GM10847 (cell line): ENCODE data around the gene SLC15A3.

Source experiments
- POLR2A ChIP-seq: IDR thresholded peaks from 2 replicates; pipeline ENCODE4 v1.6.1; 2011; ENCODE audit not compliant: insufficient read length; ENCODE audit errors: extremely low read depth

The SLC15A3 gene

GRCh38 chr11:60905551-60906113 is 46.3 kb downstream of the SLC15A3 start:
- no peak for TF ChIP-seq POLR2A

GRCh38 chr11:60905047-60905446 is 46.9 kb downstream of the SLC15A3 start:
- TF ChIP-seq POLR2A = no peak

- no peak for TF ChIP-seq POLR2A
These were observed 49.4 kb downstream of the SLC15A3 start for GRCh38 chr11:60902625-60903024.

- TF ChIP-seq POLR2A = no peak
These were observed 51.1 kb downstream of the SLC15A3 start for GRCh38 chr11:60900673-60901404.

- no peak for TF ChIP-seq POLR2A
These were observed 52.0 kb downstream of the SLC15A3 start for GRCh38 chr11:60899977-60900376.

GRCh38 chr11:60899046-60899936 is 52.7 kb downstream of the SLC15A3 start:
- TF ChIP-seq POLR2A = no peak

GRCh38 chr11:60897496-60897895 is 54.5 kb downstream of the SLC15A3 start:
- no peak for TF ChIP-seq POLR2A

- TF ChIP-seq POLR2A = no peak
These were observed 56.3 kb downstream of the SLC15A3 start for GRCh38 chr11:60895687-60896086.

- TF ChIP-seq POLR2A = no peak
These were observed 60.8 kb downstream of the SLC15A3 start for GRCh38 chr11:60891103-60891741.

GRCh38 chr11:60890696-60891095 is 61.3 kb downstream of the SLC15A3 start:
- TF ChIP-seq POLR2A = no peak

GRCh38 chr11:60889869-60890311 is 62.1 kb downstream of the SLC15A3 start:
- no peak for TF ChIP-seq POLR2A

- TF ChIP-seq POLR2A = no peak
These were observed 64.4 kb downstream of the SLC15A3 start for GRCh38 chr11:60887556-60887955.
